ENCODE results near the gene ZNFX1.

The ZNFX1 gene

GRCh38 chr20:49247792-49248191, 30.1 kb downstream of the ZNFX1 start:
- no peak for DNase-seq

- no peak for DNase-seq
These were observed 30.6 kb downstream of the ZNFX1 start for GRCh38 chr20:49247169-49247723.

DNA sequence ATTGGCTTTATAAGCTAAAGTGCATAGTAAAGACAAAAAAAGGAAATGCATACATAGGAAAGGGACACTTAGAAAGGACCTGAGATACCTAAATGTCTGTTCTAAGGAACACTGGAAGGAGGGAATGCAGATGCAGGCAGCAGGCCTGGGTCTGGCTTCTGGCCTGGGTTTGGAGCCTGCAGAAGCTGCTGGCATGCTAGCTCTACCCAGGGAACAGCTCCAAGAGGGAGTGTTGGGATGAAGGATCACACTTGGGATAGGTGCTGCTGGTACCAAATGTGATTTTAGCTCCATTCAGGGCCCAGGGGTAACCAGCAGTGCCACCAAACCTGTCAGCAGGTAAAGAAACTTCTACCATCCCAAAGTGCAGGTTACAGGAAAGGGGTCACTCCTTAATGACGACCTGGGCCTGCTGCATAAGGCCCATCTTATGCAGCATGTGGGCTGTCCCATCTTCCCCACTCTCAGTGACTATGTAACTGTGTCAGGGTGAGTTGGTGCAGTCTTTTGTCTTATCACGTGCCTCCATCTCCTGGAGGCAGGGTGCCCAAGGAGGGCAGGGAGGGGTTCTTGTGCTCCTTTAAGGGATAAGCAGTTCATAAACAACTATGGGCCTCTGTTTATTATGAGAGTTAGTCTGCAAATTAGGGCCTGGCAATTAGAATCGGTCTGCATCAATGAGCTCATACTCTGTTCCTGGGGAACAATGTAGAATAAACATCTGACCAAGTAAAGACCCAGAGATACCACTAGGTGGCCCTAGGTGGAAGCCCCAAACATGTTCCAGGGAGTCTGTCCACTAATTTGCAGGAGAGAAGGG, 31.7 kb downstream of the ZNFX1 start:
- DNase-seq, result peak; percentile 19

GRCh38 chr20:49237531-49237930, 40.3 kb downstream of the ZNFX1 start:
- DNase-seq, result no peak

- DNase-seq, result no peak
These were observed 41.6 kb downstream of the ZNFX1 start for GRCh38 chr20:49236301-49236700.

- no peak for DNase-seq
These were observed 43.0 kb downstream of the ZNFX1 start for GRCh38 chr20:49234831-49235230.

GRCh38 chr20:49233226-49233625, 44.6 kb downstream of the ZNFX1 start:
- DNase-seq, result no peak

GRCh38 chr20:49231471-49231870, 46.4 kb downstream of the ZNFX1 start:
- no peak for DNase-seq

GRCh38 chr20:49230561-49231133, 47.2 kb downstream of the ZNFX1 start:
- DNase-seq, result no peak

DNA sequence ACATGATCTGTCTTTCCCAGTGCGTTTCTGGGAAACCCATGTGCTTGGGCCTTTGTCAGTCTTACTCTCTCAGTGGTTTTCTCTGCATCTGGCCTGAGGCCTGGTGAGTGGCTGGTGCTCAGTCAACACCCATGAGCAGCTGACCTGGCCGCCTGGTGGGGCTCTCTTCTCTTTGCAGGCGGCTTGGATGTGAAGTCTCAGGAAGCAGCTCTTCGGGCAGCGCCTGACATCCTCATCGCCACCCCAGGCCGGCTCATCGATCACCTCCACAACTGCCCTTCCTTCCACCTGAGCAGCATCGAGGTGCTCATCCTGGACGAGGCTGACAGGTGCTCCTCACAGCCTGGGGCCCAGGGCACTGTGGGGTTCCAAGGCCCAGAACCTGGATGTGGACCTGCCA, 47.8 kb downstream of the ZNFX1 start:
- no peak for DNase-seq

- DNase-seq, result no peak
These were observed 48.5 kb downstream of the ZNFX1 start for GRCh38 chr20:49229381-49229780.

DNA sequence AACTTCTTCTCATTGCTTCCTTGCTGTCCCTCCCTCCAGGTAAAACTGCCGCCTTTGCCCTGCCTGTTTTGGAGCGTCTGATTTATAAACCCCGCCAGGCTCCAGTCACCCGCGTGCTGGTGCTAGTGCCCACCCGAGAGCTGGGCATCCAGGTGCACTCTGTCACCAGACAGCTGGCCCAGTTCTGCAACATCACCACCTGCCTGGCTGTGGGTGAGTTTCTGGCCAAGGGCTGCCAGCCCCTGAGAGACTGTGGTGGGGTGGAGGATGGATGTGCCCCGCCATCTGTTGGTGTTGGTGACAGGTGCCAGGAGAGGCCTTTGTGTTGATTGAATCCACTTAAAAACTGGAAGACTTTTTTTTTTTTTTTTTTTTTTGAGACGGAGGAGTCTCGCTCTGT, 49.2 kb downstream of the ZNFX1 start:
- DNase-seq, result no peak

DNA sequence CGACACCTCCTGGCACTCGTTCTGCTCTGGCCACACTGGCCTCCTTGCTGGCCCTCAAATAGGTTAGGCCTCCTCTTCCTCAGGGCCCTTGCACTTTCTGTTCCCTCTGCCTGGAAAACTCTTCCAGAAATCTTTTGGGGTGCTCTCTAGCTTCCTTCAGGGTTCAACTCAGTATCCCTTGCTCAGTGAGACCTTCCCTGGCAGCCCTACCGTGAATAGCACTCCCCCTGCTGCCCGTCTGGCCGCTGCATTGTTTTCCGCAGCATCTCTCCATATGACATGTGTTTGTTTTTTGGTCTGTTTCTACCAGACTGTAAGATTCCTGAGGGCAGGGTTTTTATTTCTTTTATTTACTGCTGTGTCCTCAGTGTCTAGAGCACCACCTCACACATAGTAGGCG, 52.0 kb downstream of the ZNFX1 start:
- DNase-seq, result no peak

GRCh38 chr20:49219924-49220831, 57.7 kb downstream of the ZNFX1 start:
- DNase-seq, result no peak

DNA sequence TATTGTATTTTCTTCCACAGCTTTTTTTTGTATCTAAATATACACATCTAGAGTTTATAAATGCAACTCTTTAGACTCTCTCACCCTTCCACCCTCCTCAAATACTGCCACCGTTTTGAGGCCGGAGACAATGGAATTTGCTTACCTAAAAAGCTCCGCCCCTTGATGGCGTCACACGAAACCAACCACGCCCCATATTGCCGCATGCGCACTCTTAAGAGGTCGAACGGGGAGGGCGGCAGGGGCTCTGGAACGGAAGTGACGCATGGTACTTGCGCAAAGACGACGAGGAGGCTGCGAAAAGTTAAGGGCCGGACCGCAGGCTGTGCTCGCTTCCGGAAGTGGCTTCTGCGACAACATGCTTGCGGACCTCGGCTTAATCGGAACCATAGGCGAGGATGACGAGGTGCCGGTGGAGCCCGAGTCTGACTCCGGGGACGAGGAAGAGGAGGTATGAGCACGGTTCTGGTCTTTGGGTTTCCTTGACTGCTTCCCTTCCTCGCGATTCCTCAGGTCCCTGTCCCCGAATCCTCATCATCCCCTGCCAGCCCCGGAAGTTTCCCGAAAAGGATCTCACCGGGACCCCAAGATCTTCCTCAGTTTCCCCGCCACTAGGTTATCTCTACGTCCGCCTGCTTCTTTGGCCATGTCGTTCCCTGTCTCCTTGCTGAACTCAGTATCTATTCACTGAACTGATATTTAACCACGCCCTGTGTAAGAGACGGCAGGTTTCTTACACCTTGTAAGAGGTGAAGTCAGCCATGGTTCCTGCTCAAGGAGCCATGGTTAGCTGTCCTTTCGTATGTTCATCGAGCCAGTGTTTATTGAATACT, 58.5 kb downstream of the ZNFX1 start, which contains the start of gene DDX27:
Gene DDX27 (plus strand): TSS at position 326 of the 833 bp plus-strand sequence. CDS start 33 bp downstream, at position 359.
- peak; percentile 96 for DNase-seq

DNA sequence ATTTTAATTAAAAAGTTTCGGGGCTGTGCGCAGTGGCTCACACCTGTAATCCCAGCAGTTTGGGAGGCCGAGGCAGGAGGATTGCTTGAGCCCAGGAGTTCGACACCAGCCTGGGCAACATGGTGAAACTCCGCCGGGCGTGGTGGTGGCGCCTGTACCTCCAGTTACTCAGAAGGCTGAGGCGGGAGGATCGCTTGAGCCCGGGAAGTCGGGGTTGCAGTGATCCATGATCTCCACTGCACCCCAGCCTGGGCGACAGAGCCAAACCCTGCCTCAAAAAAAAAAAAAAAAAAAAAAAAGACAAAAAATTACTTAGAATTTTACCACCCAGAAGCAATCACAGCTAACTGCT, 59.1 kb downstream of the ZNFX1 start:
- peak; percentile 18 for DNase-seq

DNA sequence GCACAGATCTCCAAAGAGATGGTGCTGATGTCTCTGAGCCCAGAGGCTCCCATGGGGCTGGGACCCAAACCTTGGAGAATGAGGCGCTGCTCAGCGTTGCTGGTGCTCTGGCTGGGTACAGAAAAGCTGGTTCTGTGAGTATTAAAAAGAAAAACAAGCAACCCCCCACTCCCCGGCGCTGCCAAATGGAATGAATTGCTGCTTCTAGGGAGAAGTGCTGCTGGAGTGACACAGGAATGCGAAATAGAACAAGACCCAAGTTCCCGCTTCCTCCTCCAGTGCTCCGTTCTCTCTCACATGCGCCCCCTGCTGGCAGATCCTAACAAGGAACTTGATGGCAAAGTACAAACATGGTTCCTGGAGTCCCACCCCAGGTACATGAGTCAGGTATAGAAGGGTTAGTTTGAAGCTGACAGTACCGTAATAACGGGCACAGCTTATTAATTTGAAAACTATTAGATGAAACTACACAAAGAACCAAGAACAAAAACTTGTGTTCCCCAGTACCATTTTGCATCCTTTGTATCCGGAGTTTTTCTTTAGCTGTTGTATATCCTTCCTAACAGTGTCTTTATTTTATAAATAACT, 60.8 kb downstream of the ZNFX1 start:
- peak; percentile 98 for DNase-seq

DNA sequence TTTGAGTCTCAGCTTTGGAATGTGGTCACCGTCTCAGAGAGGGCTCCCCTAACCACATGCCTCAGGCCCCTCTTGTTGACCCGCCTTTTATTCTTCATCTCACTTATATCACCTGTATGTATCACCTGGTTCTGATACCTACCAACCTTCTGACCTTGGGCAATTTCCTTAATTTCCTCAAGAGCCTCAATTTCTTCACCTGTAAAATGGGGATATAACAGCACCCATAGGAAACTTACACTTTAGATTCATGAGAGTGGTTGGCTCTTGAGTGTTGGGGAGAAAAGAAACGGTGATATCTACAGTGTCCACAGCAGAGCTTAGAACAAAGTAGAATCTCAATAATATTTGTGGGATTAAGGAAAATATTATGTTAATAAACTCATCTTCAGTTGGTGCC, 62.6 kb downstream of the ZNFX1 start:
- DNase-seq, result no peak

GRCh38 chr20:49214571-49214970, 63.3 kb downstream of the ZNFX1 start:
- DNase-seq, result no peak

DNA sequence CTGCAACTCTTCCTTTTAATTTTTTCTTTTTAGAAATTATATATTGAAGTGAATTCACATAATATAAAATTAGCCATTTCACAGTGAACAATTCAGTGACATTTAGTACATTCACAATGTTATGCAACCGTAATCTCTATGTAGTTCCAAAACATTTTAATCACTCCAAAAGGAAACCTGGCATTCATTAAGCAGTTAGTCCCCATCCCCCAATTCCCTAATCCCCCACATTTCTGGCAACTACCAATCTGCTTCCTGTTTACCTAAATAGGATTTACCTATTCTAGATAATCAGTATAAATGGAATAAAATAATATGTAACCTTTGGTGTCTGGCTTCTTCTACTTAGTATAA, 67.1 kb downstream of the ZNFX1 start:
- DNase-seq, result no peak

DNA sequence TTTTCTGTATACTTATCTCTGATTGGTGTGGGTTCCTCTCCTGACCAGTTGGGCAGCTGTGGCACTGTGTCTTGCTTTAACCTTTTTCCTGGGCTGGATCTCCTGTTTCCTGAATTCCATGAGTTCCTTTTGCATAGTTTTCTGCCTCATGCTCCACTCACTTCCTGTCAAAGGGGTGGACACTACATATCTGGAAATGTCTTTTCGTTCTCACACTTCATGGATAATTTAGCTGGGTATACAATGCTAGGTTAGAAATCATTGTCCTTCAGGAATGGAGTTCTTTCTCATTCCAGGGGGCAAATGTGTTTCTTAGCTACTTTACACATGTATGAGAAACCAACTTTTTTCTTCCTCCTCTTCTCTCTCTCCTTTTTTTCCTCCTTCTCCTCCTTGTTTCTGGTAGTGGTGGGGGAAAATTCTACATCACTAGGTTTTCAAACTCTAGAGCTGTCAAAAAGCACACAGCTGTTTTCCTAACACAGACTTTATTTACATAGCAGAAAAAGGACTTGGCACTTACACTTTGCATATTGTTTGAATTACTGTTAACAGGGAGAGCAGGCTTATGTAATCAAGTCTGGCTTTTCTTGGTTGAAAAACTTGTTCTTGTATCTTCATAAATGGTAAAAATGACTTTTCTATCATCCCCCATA, 67.6 kb downstream of the ZNFX1 start:
- no peak for DNase-seq

Measured in stimulated activated CD4-positive, alpha-beta T cell treated with anti-CD3 and anti-CD28 coated beads, Interleukin-15, amount 100 ng/mL, for 24 hours (primary cell).